DMS 273 treated with DMSO at 0.1 percent for 48 hours (cell line): ENCODE results near the gene KCNJ6.
"Not testable (repeated sequence)": the region's sequence is repeated elsewhere in the genome, so short reads cannot be mapped to it uniquely, and the experiment has no call there.

Experiments
- DNase-seq: peaks from one replicate; lab custom pipeline; 2025; lab: John Stamatoyannopoulos, UW

Gene KCNJ6

DNA sequence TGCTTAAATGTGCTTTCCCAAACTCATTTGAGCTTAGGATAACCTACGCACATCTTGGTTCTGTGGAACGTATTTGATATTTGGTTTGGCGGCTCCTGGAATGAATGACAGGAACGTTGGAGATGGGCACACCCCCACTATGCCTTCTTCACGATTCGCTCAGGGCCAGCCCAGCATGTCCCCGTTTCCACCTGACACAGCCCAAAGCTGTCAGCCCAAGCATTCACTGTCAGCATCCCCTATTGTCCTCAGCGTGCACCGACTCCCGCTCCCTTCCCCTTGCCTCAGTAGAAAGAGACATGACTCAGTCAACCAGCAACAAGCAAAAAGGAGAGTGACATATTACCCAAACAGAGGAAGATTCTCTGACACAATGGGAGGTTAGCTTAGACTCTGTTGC, 181.4 kb downstream of the KCNJ6 start:
- no peak for DNase-seq

DNA sequence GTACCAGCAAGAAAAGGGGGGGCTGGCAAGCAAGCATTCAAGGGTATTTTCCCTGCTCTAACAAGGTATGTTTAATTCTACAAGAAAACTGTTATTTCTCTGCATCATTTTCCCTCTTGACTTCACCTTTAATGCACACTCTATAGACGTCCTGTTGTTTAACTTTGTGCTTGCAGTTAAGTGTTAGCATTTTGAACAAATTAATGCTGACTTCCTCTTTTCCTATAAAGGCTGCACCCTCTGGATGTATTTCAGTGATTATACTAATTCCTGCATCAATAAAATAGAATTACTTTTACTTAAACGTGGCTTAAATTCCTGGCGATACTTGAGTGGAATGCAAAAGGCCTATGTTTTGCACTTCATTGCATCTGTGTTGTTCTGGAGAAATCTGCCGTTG, 183.3 kb downstream of the KCNJ6 start:
- no peak for DNase-seq

DNA sequence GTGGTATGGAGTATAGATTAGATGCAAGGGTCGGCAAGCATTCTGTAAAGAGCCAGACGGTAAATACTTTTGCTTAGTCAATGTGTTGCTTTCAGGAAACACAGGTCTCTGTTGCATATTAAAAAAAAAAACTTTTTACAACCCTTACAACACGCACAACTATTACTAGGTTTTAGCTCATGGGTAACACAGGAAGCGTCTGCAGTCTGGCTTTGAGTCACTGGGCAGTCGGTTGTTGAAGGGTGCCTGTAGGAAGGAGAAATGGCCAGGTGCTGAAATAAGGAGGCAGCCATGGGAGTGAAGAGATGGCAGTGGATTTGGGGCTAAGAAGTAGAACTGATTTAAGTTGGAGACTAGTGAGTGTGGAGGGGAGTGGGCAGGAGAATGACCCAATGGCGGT, 192.1 kb downstream of the KCNJ6 start:
- DNase-seq = no peak

DNA sequence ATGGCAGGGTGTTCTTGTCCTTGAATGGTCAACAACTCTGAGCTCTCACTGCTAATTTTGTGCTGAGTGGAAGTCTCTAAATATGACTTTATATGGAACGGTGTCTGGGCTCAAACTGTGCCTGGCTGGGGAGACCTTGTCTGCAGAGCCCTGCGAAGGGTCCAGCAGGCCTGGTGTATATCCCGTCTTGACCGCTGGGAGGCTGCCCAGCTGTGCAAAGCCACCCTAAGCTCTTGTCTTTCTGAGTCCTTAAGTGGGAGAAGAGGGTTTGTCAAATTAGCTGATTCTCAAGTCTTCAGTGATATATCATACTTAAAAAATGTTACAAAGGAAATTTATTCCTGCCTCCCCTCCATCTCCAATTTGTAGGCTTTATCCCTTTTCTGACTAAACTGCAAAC, 198.7 kb downstream of the KCNJ6 start:
- no peak for DNase-seq

DNA sequence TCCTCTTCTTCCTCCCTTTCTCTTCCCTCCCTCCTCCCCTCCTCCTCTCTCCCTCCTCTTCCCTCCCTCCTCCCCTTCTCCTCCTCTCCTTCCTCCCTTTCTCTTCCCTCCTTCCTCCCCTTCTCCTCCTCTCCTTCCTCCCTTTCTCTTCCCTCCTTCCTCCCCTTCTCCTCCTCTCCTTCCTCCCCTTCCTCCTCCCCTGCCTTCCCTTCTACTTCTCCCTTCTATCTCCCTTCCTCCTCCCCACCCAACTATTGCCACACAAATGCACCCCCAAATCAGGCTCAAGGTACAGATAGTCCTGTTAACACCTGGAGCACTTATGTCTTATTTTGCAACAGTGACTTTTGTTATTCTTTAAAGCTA, 203.7 kb downstream of the KCNJ6 start:
- DNase-seq = not testable (repeated sequence)

DNA sequence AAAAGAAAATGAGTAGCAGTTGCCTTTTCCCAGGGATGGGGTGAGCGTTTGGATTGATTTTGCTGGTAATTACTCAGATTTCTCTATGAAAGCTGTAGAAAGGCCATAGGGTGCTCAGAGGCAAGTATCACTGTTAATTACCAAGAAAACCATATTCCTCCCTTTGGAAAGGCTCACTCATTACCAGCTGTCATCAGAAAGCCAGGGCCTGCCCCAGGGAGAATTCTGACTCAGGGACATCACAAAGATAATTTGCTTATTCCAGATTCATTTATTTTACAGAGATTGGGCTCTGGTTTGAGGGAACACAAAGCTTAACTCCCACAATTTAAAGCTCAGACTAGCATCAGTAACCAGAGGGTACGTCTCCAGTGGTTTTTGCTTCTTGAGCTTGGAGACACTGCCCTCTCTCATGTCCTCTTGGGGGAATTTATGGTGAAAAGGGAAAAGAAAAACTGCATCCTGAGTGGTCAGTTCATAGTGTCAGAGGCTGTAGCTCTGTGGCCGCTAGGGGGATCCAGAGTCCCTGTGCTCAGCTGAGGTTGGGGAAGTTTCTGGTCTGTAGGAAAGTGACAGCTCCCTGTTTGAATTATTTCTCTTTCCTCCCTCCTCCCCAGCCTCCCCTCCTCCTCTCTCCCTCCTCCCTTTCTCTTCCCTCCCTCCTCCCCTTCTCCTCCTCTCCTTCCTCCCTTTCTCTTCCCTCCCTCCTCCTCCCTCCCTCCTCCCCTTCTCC, 204.3 kb downstream of the KCNJ6 start:
- DNase-seq = peak; percentile 47

DNA sequence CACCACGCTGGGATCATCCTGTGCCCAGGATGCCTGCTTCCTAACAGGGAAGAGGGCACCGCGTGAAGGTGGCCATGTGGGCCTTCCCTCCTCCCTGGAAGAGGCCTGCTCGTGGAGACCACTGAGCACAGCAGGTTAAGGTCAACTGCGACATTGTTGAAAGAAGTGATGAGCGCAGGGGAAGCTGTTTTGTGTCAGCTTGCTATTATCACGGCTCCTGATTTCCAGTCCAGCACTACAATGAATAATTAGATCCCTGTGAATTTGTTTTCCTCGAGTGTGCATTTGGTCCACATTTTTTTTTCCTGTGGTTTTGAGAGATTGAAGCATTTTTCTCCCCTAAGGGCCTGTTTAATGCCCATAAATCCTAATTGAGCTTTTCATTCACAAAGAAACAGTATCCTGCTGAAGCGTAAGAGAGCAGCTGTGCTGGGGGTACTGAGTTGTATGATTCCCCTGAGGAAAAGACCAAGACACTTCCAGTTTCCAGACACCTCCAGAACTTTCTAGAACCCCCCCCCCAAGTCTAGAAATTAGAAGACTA, 204.9 kb downstream of the KCNJ6 start:
- no peak for DNase-seq

DNA sequence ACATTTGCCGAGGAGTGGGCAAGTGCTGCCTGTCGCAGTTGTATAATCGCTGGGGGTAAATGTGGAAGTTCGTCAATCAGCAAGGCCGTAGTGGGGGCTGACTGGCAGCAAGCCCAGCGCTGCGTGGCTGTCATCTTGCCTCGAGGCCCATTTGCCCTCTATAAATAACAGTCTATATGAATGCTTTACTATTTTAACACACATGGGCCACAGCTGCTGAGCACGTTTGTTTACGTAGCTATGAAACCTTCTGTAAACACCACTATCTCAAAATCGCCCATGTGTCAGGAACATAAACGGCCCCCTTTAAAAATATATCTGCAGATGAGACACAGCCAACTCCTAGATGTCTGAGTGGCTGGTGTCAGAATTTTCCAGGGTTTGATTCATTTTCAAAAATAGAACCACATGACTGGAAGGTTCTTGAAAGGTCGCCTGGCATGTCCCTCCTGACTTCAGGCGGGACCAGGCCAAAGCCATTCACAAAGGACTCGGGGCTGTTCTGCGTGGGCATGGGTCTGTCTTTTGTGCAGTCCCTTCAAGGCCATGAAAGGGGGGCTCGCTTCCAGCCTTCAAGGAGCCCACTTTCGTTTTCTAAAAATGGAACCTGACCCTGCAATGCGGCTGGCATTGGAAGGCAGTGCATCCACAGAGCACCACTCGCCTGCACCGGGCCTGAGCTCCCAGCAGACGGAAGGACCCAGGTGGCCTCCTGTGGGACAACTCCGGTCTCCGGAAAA, 205.5 kb downstream of the KCNJ6 start:
- no peak for DNase-seq

DNA sequence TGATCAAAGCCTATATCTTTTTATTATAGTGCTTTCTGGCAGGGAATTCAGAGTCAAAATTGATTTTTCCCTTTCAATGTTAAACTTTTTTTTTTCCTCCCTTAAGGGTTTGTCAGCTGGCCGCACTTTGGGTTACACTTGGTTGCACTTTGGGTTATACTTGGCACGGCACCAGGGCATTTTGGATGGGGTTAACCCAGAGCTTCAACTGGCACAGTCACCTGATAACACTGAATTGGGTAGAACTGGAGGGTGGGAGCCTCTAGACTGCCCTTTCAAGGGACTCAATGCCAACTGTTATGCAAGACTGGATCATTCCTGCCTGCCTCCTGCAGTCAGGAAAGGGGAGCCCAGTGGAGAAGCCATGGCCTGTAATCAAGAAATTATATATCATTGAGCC, 211.5 kb downstream of the KCNJ6 start:
- no peak for DNase-seq

DNA sequence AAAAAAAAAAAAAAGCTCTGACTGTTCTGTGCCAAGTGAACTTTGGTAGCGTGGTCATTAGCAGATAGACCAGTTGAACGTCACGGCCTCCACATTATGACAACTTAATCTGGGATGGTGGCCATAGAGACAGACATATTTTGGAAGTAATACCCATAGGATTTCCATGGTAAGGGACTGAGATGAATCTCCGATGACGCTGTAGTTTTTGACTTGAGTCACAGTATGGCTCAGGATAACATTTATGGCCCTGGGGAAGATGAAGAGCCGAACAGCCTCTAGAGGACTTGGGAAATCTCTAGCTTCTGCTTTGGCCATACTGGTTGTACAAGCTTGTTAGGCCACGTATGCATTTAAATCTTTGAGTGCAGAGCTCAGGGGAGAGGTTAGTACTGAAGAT, 214.0 kb downstream of the KCNJ6 start:
- no peak for DNase-seq

DNA sequence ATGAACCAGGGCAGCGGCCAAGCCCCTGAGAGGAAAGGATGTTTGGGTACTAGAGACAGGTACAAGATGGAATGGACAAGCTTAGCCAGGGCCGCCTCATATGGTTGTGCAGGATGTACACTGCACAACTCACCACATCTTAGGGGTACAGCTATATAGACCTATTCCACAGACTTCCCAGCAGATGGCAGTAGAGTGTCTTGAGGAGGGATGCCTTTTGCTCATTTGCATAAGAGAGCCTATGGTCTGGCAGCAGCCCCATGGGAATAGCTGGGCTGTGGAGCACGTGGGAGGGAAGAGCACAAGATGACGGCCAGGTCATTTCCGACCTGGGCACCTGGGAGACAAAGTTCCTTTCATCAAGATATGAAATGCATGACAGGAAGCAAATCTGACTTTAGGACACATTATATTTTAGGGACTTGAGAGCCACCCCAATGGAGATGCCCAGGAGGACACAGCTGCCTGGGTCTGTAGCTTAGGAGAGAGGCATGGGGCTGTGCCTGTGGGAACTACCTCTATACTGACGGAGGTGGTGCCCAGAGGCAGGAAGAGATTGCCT, 215.5 kb downstream of the KCNJ6 start:
- peak; percentile 88 for DNase-seq

DNA sequence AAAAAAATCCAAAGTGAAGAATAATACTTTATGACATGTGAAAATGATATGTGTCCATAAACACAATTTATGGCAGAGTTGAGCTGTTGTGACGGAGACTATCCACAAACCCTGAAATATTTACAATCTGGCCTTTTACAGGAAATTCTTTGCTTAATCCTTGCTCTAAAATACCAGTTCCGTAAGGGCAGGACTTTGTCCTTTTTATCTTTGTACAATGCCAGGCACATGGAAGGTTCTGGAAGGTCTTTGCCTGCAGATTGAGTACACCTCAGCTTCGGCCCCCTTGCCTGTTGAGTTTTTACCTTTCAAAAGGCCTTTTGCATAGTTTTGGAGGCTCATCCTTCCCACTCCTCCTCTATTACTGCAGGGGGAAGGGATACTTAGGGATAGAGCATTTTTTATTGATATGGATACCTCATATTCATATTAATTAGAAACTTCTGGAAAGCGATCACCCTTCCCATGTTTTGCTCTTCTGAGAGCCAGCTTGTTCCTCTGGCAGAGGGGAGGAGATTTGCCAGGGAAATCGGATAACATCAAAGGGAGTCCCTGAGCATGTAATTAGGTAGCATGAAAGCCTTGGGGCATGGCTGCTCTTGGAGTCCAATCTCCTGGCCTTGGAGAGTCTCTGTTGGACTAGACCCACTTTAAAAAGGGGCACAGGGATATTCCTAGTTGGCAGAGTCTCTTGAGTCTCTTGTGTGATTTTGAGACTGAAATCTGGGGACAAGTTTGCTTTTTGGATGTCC, 217.1 kb downstream of the KCNJ6 start:
- DNase-seq = no peak

DNA sequence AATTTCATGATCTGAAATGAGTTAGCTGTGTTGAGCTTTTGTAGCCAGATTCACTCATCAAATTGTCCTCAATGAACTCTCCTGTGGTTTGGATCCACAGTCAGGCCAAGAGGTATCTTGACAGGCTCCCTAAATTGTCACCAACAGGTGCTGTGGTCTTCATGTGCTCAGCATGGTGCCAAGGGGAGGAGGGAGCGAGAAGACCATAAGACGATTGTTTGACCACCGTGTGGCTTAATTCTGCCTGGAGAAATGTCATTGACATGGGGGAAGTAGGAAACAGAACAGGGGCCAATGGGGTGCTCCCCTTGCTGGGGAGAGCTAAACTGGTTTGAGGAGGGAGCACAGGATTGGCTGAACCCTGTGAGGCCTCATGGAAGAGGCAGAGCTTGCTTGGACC, 219.3 kb downstream of the KCNJ6 start:
- DNase-seq = no peak

DNA sequence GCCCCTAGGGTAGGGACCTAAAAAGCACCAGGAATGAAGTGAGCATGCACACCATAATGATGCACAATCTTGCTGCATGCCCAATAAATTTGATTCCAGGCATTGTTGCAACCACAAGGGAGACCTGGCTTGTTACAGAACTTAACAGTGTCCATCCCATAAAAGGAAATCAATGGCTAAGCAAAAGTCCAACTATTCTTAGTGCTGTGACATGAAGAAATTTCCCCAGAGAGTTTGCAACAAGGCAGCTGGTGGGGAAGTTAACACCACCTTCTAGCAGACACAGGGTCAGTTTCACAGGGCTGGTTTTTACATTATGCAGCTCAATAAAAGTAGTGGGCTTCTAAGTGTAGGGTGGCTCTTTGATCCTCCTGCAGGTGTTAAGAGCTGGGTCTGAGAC, 221.1 kb downstream of the KCNJ6 start:
- no peak for DNase-seq

DNA sequence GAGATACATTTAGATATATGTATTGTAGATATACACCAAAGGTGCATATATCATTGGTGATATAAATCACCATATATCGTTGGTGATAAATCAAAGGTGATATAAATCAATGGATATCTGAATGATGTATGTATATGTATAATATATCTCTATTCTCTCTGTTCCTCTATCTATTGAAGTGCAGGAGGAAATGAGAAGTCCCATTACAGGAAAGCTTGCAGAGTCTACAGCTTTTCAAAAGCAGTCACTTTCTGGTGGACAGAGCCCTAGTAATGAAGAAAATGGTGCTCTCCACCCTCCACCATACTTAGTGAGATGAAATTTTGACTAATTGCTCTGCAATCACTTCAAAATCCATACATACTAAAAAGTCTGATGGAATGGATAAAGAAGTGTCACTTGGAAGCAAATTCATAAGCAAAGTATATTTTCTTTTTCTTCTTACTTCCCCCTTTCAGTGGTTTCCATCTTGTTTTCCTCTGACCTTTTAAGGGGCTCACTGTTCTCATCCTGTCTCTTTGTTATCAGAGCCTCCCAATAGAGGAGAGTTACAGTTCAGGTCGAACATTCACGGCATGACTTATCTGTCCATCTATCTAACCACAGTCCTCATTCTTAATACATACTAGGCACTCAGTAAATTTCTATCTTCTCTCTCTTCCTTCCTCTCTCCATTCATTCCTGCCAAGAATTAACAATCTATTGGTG, 227.2 kb downstream of the KCNJ6 start:
- no peak for DNase-seq

DNA sequence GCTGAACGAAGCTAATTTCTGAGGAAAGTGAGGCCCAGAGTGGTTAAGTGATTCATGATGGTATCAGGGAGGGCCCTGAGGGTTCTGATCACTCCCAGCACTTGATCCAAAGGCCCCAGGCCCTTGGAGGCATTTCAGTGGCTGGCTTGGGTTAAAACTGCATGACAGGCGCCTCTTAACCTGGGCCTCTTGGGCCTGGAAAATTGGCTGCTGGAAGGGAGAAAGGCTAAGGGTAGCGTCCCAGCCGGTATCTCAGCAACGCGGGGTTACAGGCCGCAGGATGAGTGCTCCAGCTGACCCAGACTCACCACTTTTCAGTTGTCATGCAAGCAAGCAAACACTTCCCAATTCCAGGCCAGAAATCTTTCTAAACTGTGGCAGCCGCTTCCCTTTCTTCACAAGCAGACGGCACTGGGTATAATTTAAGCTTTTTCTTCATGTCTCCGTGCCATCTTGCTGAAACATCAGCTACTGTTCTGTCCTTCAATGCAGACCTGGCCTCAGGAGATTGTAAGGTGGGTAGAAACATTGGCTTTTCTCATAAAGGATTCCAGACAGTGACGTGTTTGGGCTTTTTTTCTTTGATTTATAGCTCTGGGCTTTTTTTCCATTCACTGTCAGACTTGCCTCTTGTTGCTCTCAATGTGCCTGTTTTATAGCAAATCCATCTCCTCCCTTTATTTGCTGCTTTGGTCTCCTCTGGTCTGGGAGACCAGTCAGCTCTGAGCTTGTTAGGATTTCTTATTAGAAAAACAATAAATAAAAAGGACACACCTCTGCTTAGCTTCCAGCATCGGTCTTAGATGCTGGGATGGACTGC, 229.1 kb downstream of the KCNJ6 start:
- no peak for DNase-seq

DNA sequence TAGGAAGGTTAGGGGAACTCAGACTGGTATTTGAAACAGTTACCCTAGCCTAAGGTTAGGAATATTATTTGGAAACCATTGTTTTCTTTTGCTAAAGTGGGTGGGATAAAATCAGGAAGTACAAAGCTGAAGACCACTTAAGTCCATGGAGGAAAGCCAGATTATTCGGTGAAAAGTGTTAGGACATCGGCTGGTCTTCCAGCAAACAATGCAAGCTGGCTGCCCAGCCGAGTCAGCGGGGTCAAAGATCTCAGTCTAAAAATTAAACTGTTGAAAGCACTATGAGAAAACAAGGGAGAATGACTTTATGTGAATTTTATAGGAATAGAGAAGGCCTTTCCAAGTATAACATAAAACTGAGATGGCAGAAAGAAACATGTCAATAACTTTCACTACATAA, 231.7 kb downstream of the KCNJ6 start:
- DNase-seq = no peak

DNA sequence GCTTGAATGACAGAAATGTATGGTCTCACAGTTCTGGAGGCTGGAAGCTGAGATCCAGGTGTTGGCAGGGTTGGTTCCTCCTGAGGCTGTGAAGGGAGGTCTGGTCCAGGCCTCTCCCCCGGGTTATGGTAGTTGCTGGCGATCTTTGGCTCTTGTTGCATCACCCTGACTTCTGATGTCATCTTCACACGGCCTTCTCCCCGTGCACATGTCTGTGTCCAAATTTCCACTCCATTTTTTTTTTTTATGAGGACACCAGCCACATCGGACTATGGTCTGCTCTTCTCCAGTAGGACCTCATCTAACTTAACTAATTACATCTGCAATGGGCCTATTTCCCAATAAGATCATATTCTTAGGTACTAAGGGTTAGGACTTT, 232.2 kb downstream of the KCNJ6 start:
- no peak for DNase-seq

DNA sequence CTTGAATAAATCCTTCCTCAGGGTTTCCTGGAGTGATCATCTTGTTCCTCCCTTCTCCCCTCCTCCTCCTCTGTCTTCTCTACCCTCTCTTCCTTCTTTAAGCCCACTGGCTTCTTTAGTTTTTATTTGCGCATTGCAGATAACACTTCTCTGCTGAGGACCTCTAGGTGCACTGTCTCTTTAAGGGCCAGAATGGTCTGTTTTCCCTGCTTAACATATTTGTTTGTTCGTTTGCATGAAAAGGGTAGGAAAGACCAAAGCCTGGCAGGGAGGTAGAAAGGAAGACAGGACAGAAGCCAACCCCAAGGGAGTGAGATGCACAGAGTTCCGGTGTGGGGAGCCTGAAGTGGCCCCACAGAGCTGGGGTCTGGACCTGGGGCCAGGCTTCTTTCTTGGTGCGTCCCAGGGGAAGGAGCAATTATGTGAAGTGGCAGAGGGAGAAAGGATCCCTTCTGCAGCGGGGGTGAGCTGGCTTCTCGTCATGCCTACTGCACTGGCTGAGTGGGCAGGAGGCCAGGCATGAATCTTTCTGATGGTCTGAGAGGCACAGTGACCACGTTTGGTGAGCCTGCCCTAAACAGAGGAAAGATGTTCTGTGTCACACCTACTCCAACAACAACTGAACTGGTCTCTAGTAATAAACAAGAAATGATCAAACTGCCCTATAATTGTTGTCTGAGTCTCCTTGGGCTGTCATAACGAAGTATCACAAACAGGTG, 232.7 kb downstream of the KCNJ6 start:
- no peak for DNase-seq

DNA sequence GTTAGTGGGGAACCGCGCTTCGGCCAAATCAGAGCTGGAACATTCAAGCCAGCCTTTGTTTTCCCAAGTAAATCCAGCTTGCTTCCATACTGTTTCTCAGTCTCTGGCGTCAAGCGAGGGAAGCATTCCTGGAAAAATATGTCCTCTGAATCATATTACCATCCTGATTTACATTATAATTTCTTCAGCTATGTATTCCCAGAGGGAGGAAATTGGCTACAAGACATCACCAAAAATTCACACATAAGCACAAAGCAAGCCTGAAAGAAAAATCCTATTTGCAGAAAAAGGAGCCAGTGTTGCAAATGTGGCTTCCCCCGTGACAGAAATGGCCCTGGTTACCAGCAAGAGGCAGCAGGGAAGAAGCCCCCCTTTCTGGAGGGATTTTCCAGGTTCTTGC, 233.3 kb downstream of the KCNJ6 start:
- DNase-seq = no peak
